CD4-positive, alpha-beta memory T cell (primary cell): ENCODE measurements around the gene ZNF407. TPM values are rescaled to one million over a fixed set of nuclear protein-coding genes. Genes with fewer than 3 reads are reported as not detected.

Experiments
- CTCF ChIA-PET: fragments of 350-600 bp; sonication (Branson Sonifier 250); formaldehyde crosslinking; loops from one replicate; lab custom pipeline; 2021; ENCODE audit warnings: inconsistent platforms; ENCODE audit not compliant: partially characterized antibody; lab: Charles Lee
- POLR2A ChIA-PET: fragments of 350-600 bp; sonication (Branson Sonifier 250); formaldehyde crosslinking; loops from one replicate; lab custom pipeline; 2021; ENCODE audit not compliant: partially characterized antibody; lab: Charles Lee
- DNase-seq, 5 donors: peaks; one replicate each; pipeline versions ENCODE4 v3.0.0 to v3.0.0-alpha.2; 2020 to 2022; ENCODE audit warnings: mixed read lengths in 1 of 5
- H3K27ac ChIP-seq: one replicate; pipeline ENCODE4 v1.7.0; 2013; ENCODE audit warnings: low read depth, low read length
- H3K27me3 ChIP-seq: 2 replicates; pipeline ENCODE4 v1.7.0; 2013; ENCODE audit warnings: mild to moderate bottlenecking, low read length, moderate library complexity; ENCODE audit not compliant: insufficient read depth
- H3K36me3 ChIP-seq: 2 replicates; pipeline ENCODE4 v1.7.0; 2013; ENCODE audit warnings: mild to moderate bottlenecking, low read length, moderate library complexity; ENCODE audit not compliant: insufficient read depth
- H3K4me1 ChIP-seq: 2 replicates; pipeline ENCODE4 v1.7.0; 2013; ENCODE audit warnings: mild to moderate bottlenecking, low read length, moderate library complexity; ENCODE audit not compliant: insufficient read depth
- H3K4me3 ChIP-seq, 2 donors: one replicate each; pipeline ENCODE4 v1.7.0; 2013; ENCODE audit warnings: low read length in 2 of 2, mild to moderate bottlenecking in 1 of 2
- H3K9me3 ChIP-seq, 2 donors: one replicate each; pipeline ENCODE4 v1.7.0; 2013; ENCODE audit warnings: low read length in 2 of 2, control low read depth in 1 of 2; ENCODE audit not compliant: control insufficient read depth in 1 of 2
- H3K27ac Mint-ChIP-seq, 7 donors: one replicate each; pipeline ENCODE4 v1.8.0; 2020 to 2021; ENCODE audit warnings: mixed read lengths in 7 of 7, mild to moderate bottlenecking in 6 of 7, inconsistent platforms in 3 of 7, moderate library complexity in 3 of 7
- H3K27me3 Mint-ChIP-seq, 2 donors: one replicate each; pipeline ENCODE4 v1.8.0; 2020 to 2021; ENCODE audit warnings: mixed read lengths in 2 of 2
- H3K36me3 Mint-ChIP-seq, 2 donors: one replicate each; pipeline ENCODE4 v1.8.0; 2020 to 2021; ENCODE audit warnings: mixed read lengths in 2 of 2, inconsistent platforms in 1 of 2, mild to moderate bottlenecking in 1 of 2
- H3K4me1 Mint-ChIP-seq, 4 donors: one replicate each; pipeline ENCODE4 v1.8.0; 2020 to 2021; ENCODE audit warnings: mixed read lengths in 4 of 4, mild to moderate bottlenecking in 1 of 4
- H3K4me3 Mint-ChIP-seq, 8 donors: one replicate each; pipeline ENCODE4 v1.8.0; 2020 to 2021; ENCODE audit warnings: mixed read lengths in 8 of 8, mild to moderate bottlenecking in 7 of 8, moderate library complexity in 6 of 8, inconsistent platforms in 3 of 8
- H3K9me3 Mint-ChIP-seq, 8 donors: one replicate each; pipeline ENCODE4 v1.8.0; 2020 to 2021; ENCODE audit warnings: mixed read lengths in 8 of 8, mild to moderate bottlenecking in 5 of 8, inconsistent platforms in 3 of 8, moderate library complexity in 1 of 8
- intact Hi-C: fragments of 100-400 bp; cut with micrococcal nuclease; formaldehyde crosslinking; loops from one replicate; pipeline ENCODE4 v1.15.1; 2023
- polyA plus RNA-seq, 2 donors: library from polyadenylated mRNA; unstranded; fragments of 300-500 nt; fragmentation: Illumina TruSeq; gene quantifications; one replicate each; pipeline ENCODE4 v1.2.3, GENCODE V29; 2021
- total RNA-seq, 2 experiments: library from RNA; stranded (reverse); gene quantifications; one replicate each; pipeline ENCODE4 v1.2.3, GENCODE V29; 2021

Gene ZNF407
- total and polyA plus RNA-seq, 4 experiments from 2014 or later: 1.8 to 26.9 (median 15.3) TPM

- intact Hi-C loops: no loop called here
- no peak for DNase-seq
- ChIA-PET POLR2A (no interaction called here), CTCF (interaction anchor here (0.9 to 1.6 kb wide), 2 partner anchors 11 to 24 kb away, joined by 4 read pairs; no protein-coding TSS in a partner anchor)
- peaks cover 4 to 14% (median 8%) of the 10 kb centered on the region in 4 donors for H3K4me1 Mint-ChIP-seq
- H3K4me3 Mint-ChIP-seq: no peak overlapping the region
- Histone ChIP-seq H3K4me3 (no peak overlapping the region), H3K27ac (no peak overlapping the region), H3K36me3 (no peaks in the 10 kb centered on the region), H3K9me3 (no peaks in the 10 kb centered on the region), H3K27me3 (no peaks in the 10 kb centered on the region), H3K4me1 (no peaks in the 10 kb centered on the region)
- H3K27ac Mint-ChIP-seq: no peak overlapping the region
- no peaks in the 10 kb centered on the region for H3K27me3 Mint-ChIP-seq
- H3K36me3 Mint-ChIP-seq: peaks cover 0 to 4% of the 10 kb centered on the region in 2 donors
- no peaks in the 10 kb centered on the region for H3K9me3 Mint-ChIP-seq
Observed at GRCh38 chr18:75016025-75016717, 418.5 kb downstream of the ZNF407 start.

GRCh38 chr18:75023473-75023872, 425.8 kb downstream of the ZNF407 start:
- no peaks in the 10 kb centered on the region for H3K27me3 Mint-ChIP-seq
- Histone ChIP-seq H3K27me3 (no peaks in the 10 kb centered on the region), H3K9me3 (no peaks in the 10 kb centered on the region), H3K4me1 (no peaks in the 10 kb centered on the region), H3K27ac (no peak overlapping the region), H3K36me3 (no peaks in the 10 kb centered on the region), H3K4me3 (no peak overlapping the region)
- no peak for DNase-seq
- intact Hi-C loops: no loop called here
- POLR2A ChIA-PET: no interaction called here
- no peaks in the 10 kb centered on the region for H3K9me3 Mint-ChIP-seq
- peaks cover 0 to 13% (median 4%) of the 10 kb centered on the region in 4 donors for H3K4me1 Mint-ChIP-seq
- H3K36me3 Mint-ChIP-seq: peaks cover 0 to 16% of the 10 kb centered on the region in 2 donors
- no peak overlapping the region for H3K4me3 Mint-ChIP-seq
- peak overlapping the region in 1 of 7 donors; percentile 2 for H3K27ac Mint-ChIP-seq
- CTCF ChIA-PET: interaction anchor here (0.8 kb wide), 1 partner anchor 96 kb away, joined by 3 read pairs; no protein-coding TSS in a partner anchor

GRCh38 chr18:75024871-75025270, 427.2 kb downstream of the ZNF407 start:
- POLR2A ChIA-PET: interaction anchor here (1.3 kb wide), 1 partner anchor 34 kb away, joined by 3 read pairs; no protein-coding TSS in a partner anchor
- H3K27ac Mint-ChIP-seq: no peak overlapping the region
- no peak overlapping the region for H3K27ac ChIP-seq
- H3K9me3 ChIP-seq: no peaks in the 10 kb centered on the region
- H3K36me3 ChIP-seq: no peaks in the 10 kb centered on the region
- CTCF ChIA-PET: interaction anchor here (1.3 kb wide), 1 partner anchor 61 kb away, joined by 5 read pairs; no protein-coding TSS in a partner anchor
- no peak overlapping the region for H3K4me3 ChIP-seq
- peaks cover 10 to 23% (median 14%) of the 10 kb centered on the region in 4 donors for H3K4me1 Mint-ChIP-seq
- H3K4me3 Mint-ChIP-seq: no peak overlapping the region
- H3K27me3 Mint-ChIP-seq: no peaks in the 10 kb centered on the region
- no peaks in the 10 kb centered on the region for H3K9me3 Mint-ChIP-seq
- no peaks in the 10 kb centered on the region for H3K27me3 ChIP-seq
- peaks cover 7% of the 10 kb centered on the region for H3K4me1 ChIP-seq
- intact Hi-C loops: no loop called here
- peaks cover 0 to 16% of the 10 kb centered on the region in 2 donors for H3K36me3 Mint-ChIP-seq
- no peak for DNase-seq

- Mint-ChIP-seq H3K36me3 (peaks cover 0 to 16% of the 10 kb centered on the region in 2 donors), H3K9me3 (no peaks in the 10 kb centered on the region), H3K27me3 (no peaks in the 10 kb centered on the region), H3K27ac (peak overlapping the region in 1 of 7 donors; percentile 1), H3K4me1 (peaks cover 12 to 24% (median 14%) of the 10 kb centered on the region in 4 donors), H3K4me3 (no peak overlapping the region)
- DNase-seq: no peak
- H3K27ac ChIP-seq: no peak overlapping the region
- H3K27me3 ChIP-seq: no peaks in the 10 kb centered on the region
- intact Hi-C loops: no loop called here
- no peaks in the 10 kb centered on the region for H3K36me3 ChIP-seq
- H3K9me3 ChIP-seq: no peaks in the 10 kb centered on the region
- H3K4me1 ChIP-seq: peaks cover 9% of the 10 kb centered on the region
- H3K4me3 ChIP-seq: no peak overlapping the region
- POLR2A ChIA-PET: interaction anchor here (1.3 kb wide), 1 partner anchor 35 kb away, joined by 3 read pairs; no protein-coding TSS in a partner anchor
- CTCF ChIA-PET: interaction anchor here (1.3 kb wide), 1 partner anchor 62 kb away, joined by 5 read pairs; no protein-coding TSS in a partner anchor
Observed at GRCh38 chr18:75025573-75025972, 427.9 kb downstream of the ZNF407 start.

- H3K27me3 Mint-ChIP-seq: no peaks in the 10 kb centered on the region
- peak overlapping the region; percentile 3 to 88 (median 49) for H3K27ac Mint-ChIP-seq
- ChIA-PET CTCF (no interaction called here), POLR2A (interaction anchor here (1.4 to 1.7 kb wide), 2 partner anchors 34 to 42 kb away, joined by 7 to 9 read pairs; no protein-coding TSS in a partner anchor)
- H3K36me3 Mint-ChIP-seq: peaks cover 0 to 18% of the 10 kb centered on the region in 2 donors
- DNase-seq: peak; percentile 6 to 30 (median 20)
- intact Hi-C loops: no loop called here
- no peaks in the 10 kb centered on the region for H3K36me3 ChIP-seq
- H3K9me3 ChIP-seq: no peaks in the 10 kb centered on the region
- peaks cover 12 to 27% (median 14%) of the 10 kb centered on the region in 4 donors for H3K4me1 Mint-ChIP-seq
- H3K9me3 Mint-ChIP-seq: no peaks in the 10 kb centered on the region
- H3K4me1 ChIP-seq: peaks cover 9% of the 10 kb centered on the region
- H3K27ac ChIP-seq: no peak overlapping the region
- no peaks in the 10 kb centered on the region for H3K27me3 ChIP-seq
- peak overlapping the region in 5 of 8 donors; percentile 11 to 33 (median 18) for H3K4me3 Mint-ChIP-seq
- H3K4me3 ChIP-seq: no peak overlapping the region
Observed at GRCh38 chr18:75029481-75029880, 431.8 kb downstream of the ZNF407 start.

GRCh38 chr18:75031717-75032317, 434.1 kb downstream of the ZNF407 start:
- H3K4me1 ChIP-seq: peaks cover 9% of the 10 kb centered on the region
- Mint-ChIP-seq H3K27me3 (no peaks in the 10 kb centered on the region), H3K4me3 (no peak overlapping the region), H3K27ac (no peak overlapping the region), H3K36me3 (peaks cover 4 to 19% of the 10 kb centered on the region in 2 donors), H3K4me1 (peaks cover 10 to 19% (median 13%) of the 10 kb centered on the region in 4 donors), H3K9me3 (no peaks in the 10 kb centered on the region)
- DNase-seq: no peak
- no peaks in the 10 kb centered on the region for H3K27me3 ChIP-seq
- no peak overlapping the region for H3K4me3 ChIP-seq
- ChIA-PET CTCF (interaction anchor here (0.6 to 1.7 kb wide), 2 partner anchors 9 to 47 kb away, joined by 3 to 5 read pairs; no protein-coding TSS in a partner anchor), POLR2A (no interaction called here)
- H3K9me3 ChIP-seq: no peaks in the 10 kb centered on the region
- H3K36me3 ChIP-seq: no peaks in the 10 kb centered on the region
- no peak overlapping the region for H3K27ac ChIP-seq
- intact Hi-C loops: no loop called here

GRCh38 chr18:75033516-75033915, 435.8 kb downstream of the ZNF407 start:
- no peak overlapping the region for H3K4me3 Mint-ChIP-seq
- POLR2A ChIA-PET: no interaction called here
- Histone ChIP-seq H3K36me3 (no peaks in the 10 kb centered on the region), H3K9me3 (no peaks in the 10 kb centered on the region), H3K27me3 (no peaks in the 10 kb centered on the region), H3K27ac (no peak overlapping the region), H3K4me3 (no peak overlapping the region), H3K4me1 (peaks cover 9% of the 10 kb centered on the region)
- H3K27ac Mint-ChIP-seq: no peak overlapping the region
- H3K4me1 Mint-ChIP-seq: peaks cover 10 to 14% (median 13%) of the 10 kb centered on the region in 4 donors
- intact Hi-C loops: no loop called here
- no peak for DNase-seq
- no peaks in the 10 kb centered on the region for H3K9me3 Mint-ChIP-seq
- H3K36me3 Mint-ChIP-seq: peaks cover 7 to 16% of the 10 kb centered on the region in 2 donors
- no peaks in the 10 kb centered on the region for H3K27me3 Mint-ChIP-seq
- CTCF ChIA-PET: no interaction called here
